ENCODE measurements around the gene ABCF1.
"Not testable (repeated sequence)": the region's sequence is repeated elsewhere in the genome, so short reads cannot be mapped to it uniquely, and the experiment has no call there.

Gene ABCF1

GRCh38 chr6:30571075-30571761, at the start of gene ABCF1:
ABCF1 (plus strand) TSS chr6:30571442; CDS start chr6:30571488, 46 bp downstream.
- peak; percentile 99 for DNase-seq (ENCODE audit: low spot score)
- Histone ChIP-seq H3K4me3 (peak within 1 kb of the TSS; percentile 82), H3K27ac (peak within 1 kb of the TSS; percentile 87 to 90)
- TF ChIP-seq CTCF (IDR thresholded peaks at IDR 0.05) = no peak

- not testable (repeated sequence) for DNase-seq (ENCODE audit: low spot score); H3K4me3 ChIP-seq; H3K27ac ChIP-seq
Measured at GRCh38 chr6:30521952-30522351, 49.3 kb upstream of the ABCF1 start.

- H3K4me3 ChIP-seq; DNase-seq (ENCODE audit: low spot score); H3K27ac ChIP-seq: not testable (repeated sequence)
Measured at GRCh38 chr6:30526444-30526843, 44.8 kb upstream of the ABCF1 start.

- H3K4me3 ChIP-seq; H3K27ac ChIP-seq; DNase-seq (ENCODE audit: low spot score): not testable (repeated sequence)
Measured at GRCh38 chr6:30529349-30529875, 41.8 kb upstream of the ABCF1 start.

- TF ChIP-seq CTCF (IDR thresholded peaks at IDR 0.05) = no peak
- no peak overlapping the region for H3K27ac ChIP-seq
- DNase-seq (ENCODE audit: low spot score) = no peak
Measured at GRCh38 chr6:30530014-30530413, 41.2 kb upstream of the ABCF1 start.

GRCh38 chr6:30533460-30534294, 37.6 kb upstream of the ABCF1 start:
- H3K4me3 ChIP-seq = no peak overlapping the region
- no peak for DNase-seq (ENCODE audit: low spot score)
- H3K27ac ChIP-seq = no peak overlapping the region
- no peak for TF ChIP-seq CTCF (IDR thresholded peaks at IDR 0.05)

More at GRCh38 chr6:30530014-30530413, 41.2 kb upstream of the ABCF1 start:
- H3K4me3 ChIP-seq = no peak overlapping the region

- Histone ChIP-seq H3K4me3 (no peak overlapping the region), H3K27ac (no peak overlapping the region)
- DNase-seq (ENCODE audit: low spot score) = no peak
- no peak for TF ChIP-seq CTCF (IDR thresholded peaks at IDR 0.05)
Measured at GRCh38 chr6:30537931-30538330, 33.3 kb upstream of the ABCF1 start.

GRCh38 chr6:30541515-30542403, 29.5 kb upstream of the ABCF1 start:
- peak; percentile 67 for TF ChIP-seq CTCF (IDR thresholded peaks at IDR 0.05)
- Histone ChIP-seq H3K27ac (no peak overlapping the region), H3K4me3 (peak overlapping the region; percentile 56)
- no peak for DNase-seq (ENCODE audit: low spot score)

Data from coronary artery (tissue), 2 donors.